HepG2 (cell line): ENCODE measurements around the gene PFN1. TPM values are rescaled to one million over a fixed set of nuclear protein-coding genes. Genes with fewer than 3 reads are reported as not detected.

ENCODE experiments used
- ATAC-seq: fragments of 200-7000 bp; cut with Tn5 transposase; 3 replicates; pipeline ENCODE4 v1.9.1; 2020; ENCODE audit warnings: mild to moderate bottlenecking, moderate library complexity
- BruUV-seq: library from RNA; stranded (reverse); fragments of 400-500 nt; replicated peaks from 2 replicates; lab custom pipeline; 2021; lab: Mats Ljungman, UMichigan
- CTCF ChIA-PET: fragments of 300-600 bp; formaldehyde crosslinking; extraction: SDS; loops from one replicate; lab custom pipeline; 2021; ENCODE audit warnings: low total read pairs, inconsistent platforms, low intra/inter-chr PET ratio; lab: Yijun Ruan, JAX
- POLR2A ChIA-PET: fragments of 350-600 bp; sonication (Branson Sonifier 250); formaldehyde crosslinking; loops from one replicate; lab custom pipeline; 2020; ENCODE audit warnings: antibody characterized with exemption, inconsistent platforms; lab: Yijun Ruan, JAX
- DNase-seq: peaks from one replicate; pipeline ENCODE4 v3.0.0-alpha.2; 2015; ENCODE audit warnings: low spot score
- FAIRE-seq: peaks from 3 replicates; lab custom pipeline; 2011; peaks lifted over from hg19 to GRCh38; lab: Jason Lieb, UNC
- H2AFZ ChIP-seq: one replicate; pipeline ENCODE4 v1.6.1; 2011; ENCODE audit warnings: low read length, inconsistent platforms
- H3K27ac ChIP-seq: fragments of 300-600 bp; 3 replicates; pipeline ENCODE4 v1.8.0; 2011; ENCODE audit warnings: mixed run types, mild to moderate bottlenecking, mixed read lengths, low read length, inconsistent platforms; ENCODE audit not compliant: insufficient read depth; ENCODE audit errors: extremely low read length
- H3K27me3 ChIP-seq, 2 experiments: fragments of 200-600 bp in 1 of 2; 2 replicates in 1 of 2; 3 replicates in 1 of 2; pipeline versions ENCODE4 v1.6.0 to v1.8.0; 2011; ENCODE audit warnings: low read length in 2 of 2, mild to moderate bottlenecking in 2 of 2, moderate library complexity in 2 of 2, inconsistent platforms in 1 of 2; ENCODE audit not compliant: insufficient read depth in 2 of 2, control insufficient read depth in 1 of 2
- H3K36me3 ChIP-seq, 2 experiments: fragments of 200-600 bp in 1 of 2; replicated peaks in 1 of 2; 2 replicates in 1 of 2; 3 replicates in 1 of 2; pipeline versions ENCODE4 v1.5.1 to v1.8.0; 2011; ENCODE audit warnings: low read length in 2 of 2, inconsistent platforms in 1 of 2; ENCODE audit not compliant: insufficient read depth in 2 of 2, control insufficient read depth in 1 of 2
- H3K4me1 ChIP-seq: 2 replicates; pipeline ENCODE4 v1.5.1; 2012; ENCODE audit warnings: low read length, inconsistent platforms; ENCODE audit not compliant: insufficient read depth
- H3K4me2 ChIP-seq: 2 replicates; pipeline ENCODE4 v1.6.0; 2011; ENCODE audit warnings: low read depth, low read length, inconsistent platforms
- H3K4me3 ChIP-seq, 3 experiments: fragments of 200-600 bp in 1 of 3; sonication (generic), shearing (Covaris generic) in 1 of 3; replicated peaks in 1 of 3; 2 replicates each; pipeline ENCODE4 v1.5.1; 2011 to 2016; ENCODE audit warnings: low read length in 3 of 3, inconsistent platforms in 2 of 3, low read depth in 2 of 3, mild to moderate bottlenecking in 2 of 3, control low read depth in 1 of 3, mixed read lengths in 1 of 3; ENCODE audit not compliant: insufficient read depth in 1 of 3
- H3K79me2 ChIP-seq: one replicate; pipeline ENCODE4 v1.6.1; 2011; ENCODE audit warnings: low read length, inconsistent platforms; ENCODE audit not compliant: insufficient read depth
- H3K9ac ChIP-seq: 2 replicates; pipeline ENCODE4 v1.6.0; 2011; ENCODE audit warnings: mild to moderate bottlenecking, low read depth, low read length, inconsistent platforms; ENCODE audit not compliant: insufficient read depth
- H3K9me3 ChIP-seq: 2 replicates; pipeline ENCODE4 v1.5.1; 2012; ENCODE audit warnings: mild to moderate bottlenecking, low read length
- H4K20me1 ChIP-seq: 2 replicates; pipeline ENCODE4 v1.6.0; 2011; ENCODE audit warnings: inconsistent platforms, mild to moderate bottlenecking, low read length, moderate library complexity; ENCODE audit not compliant: insufficient read depth
- AFF4 ChIP-seq: sonication (generic); formaldehyde crosslinking; IDR thresholded peaks from 2 replicates; pipeline ENCODE4 v1.4.0; 2020; ENCODE audit warnings: missing genetic modification reagents
- AGO1 ChIP-seq: fragments of 200-400 bp; formaldehyde crosslinking; IDR thresholded peaks from 2 replicates; pipeline ENCODE4 v1.6.1; 2017; ENCODE audit warnings: mild to moderate bottlenecking, low read depth, low read length, moderate library complexity; ENCODE audit not compliant: poor library complexity, severe bottlenecking
- AGO2 ChIP-seq: fragments of 200-400 bp; formaldehyde crosslinking; optimal IDR thresholded peaks from 2 replicates; pipeline ENCODE3; 2017; ENCODE audit warnings: mild to moderate bottlenecking, low read depth, low read length, moderate library complexity
- AKAP8 ChIP-seq: sonication (generic); formaldehyde crosslinking; IDR thresholded peaks from 2 replicates; pipeline ENCODE4 v1.5.1; 2020; ENCODE audit warnings: mild to moderate bottlenecking, missing genetic modification reagents
- GABPB1 ChIP-seq: IDR thresholded peaks from 2 replicates; pipeline ENCODE4 v1.6.1; 2016; ENCODE audit warnings: mild to moderate bottlenecking, missing genetic modification reagents, moderate library complexity, missing compliant biosample characterization
- MED8 ChIP-seq: sonication (generic); formaldehyde crosslinking; IDR thresholded peaks from 2 replicates; pipeline ENCODE4 v1.8.1; 2023; ENCODE audit warnings: mild to moderate bottlenecking, missing genetic modification reagents; ENCODE audit not compliant: insufficient replicate concordance
- MEF2D ChIP-seq: sonication (generic); formaldehyde crosslinking; IDR thresholded peaks from 2 replicates; pipeline ENCODE4 v1.5.1; 2020; ENCODE audit warnings: mild to moderate bottlenecking, missing genetic modification reagents
- MXD3 ChIP-seq: IDR thresholded peaks from 2 replicates; pipeline ENCODE4 v1.6.1; 2016; ENCODE audit warnings: mild to moderate bottlenecking, missing biosample characterization, missing genetic modification reagents
- NCOR1 ChIP-seq: fragments of 200-600 bp; sonication (generic); IDR thresholded peaks from 2 replicates; pipeline ENCODE4 v1.7.0; 2017; ENCODE audit warnings: antibody characterized with exemption, low read length, borderline replicate concordance
- PAF1 ChIP-seq: IDR thresholded peaks from 2 replicates; pipeline ENCODE4 v1.6.1; 2016; ENCODE audit warnings: missing genetic modification reagents, missing compliant biosample characterization
- POLR2AphosphoS5 ChIP-seq: IDR thresholded peaks from 2 replicates; pipeline ENCODE4 v1.6.1; 2012; ENCODE audit warnings: low read depth, low read length
- POLR2G ChIP-seq: fragments of 200-400 bp; formaldehyde crosslinking; IDR thresholded peaks from 2 replicates; pipeline ENCODE4 v1.6.1; 2018; ENCODE audit warnings: mild to moderate bottlenecking, low read depth, low read length, moderate library complexity
- RBM22 ChIP-seq: fragments of 200-400 bp; formaldehyde crosslinking; optimal IDR thresholded peaks from 2 replicates; pipeline ENCODE3; 2017; ENCODE audit warnings: mild to moderate bottlenecking, low read length, moderate library complexity
- SSRP1 ChIP-seq: IDR thresholded peaks from 2 replicates; pipeline ENCODE4 v1.6.1; 2016; ENCODE audit warnings: control low read depth
- TBP ChIP-seq: sonication (generic); formaldehyde crosslinking; IDR thresholded peaks from 2 replicates; pipeline ENCODE4 v1.5.0; 2020; ENCODE audit warnings: missing genetic modification reagents
- TIGD3 ChIP-seq: sonication (generic); formaldehyde crosslinking; IDR thresholded peaks from 2 replicates; pipeline ENCODE4 v1.5.1; 2020; ENCODE audit warnings: mild to moderate bottlenecking, missing genetic modification reagents, borderline replicate concordance
- ZNF431 ChIP-seq: sonication (generic); formaldehyde crosslinking; IDR thresholded peaks from 2 replicates; pipeline ENCODE4 v1.9.0; 2022; ENCODE audit warnings: missing genetic modification reagents, low read depth, mild to moderate bottlenecking, borderline replicate concordance
- WGBS: methylation state at CpG from one replicate; pipeline ENCODE4 v1.1.6; 2017; ENCODE audit warnings: low lambda C conversion rate; 5-methylcytosine and 5-hydroxymethylcytosine counted together
- in situ Hi-C: cut with HindIII; loops from 2 replicates; pipeline ENCODE4 v1.10.0; 2017; ENCODE audit warnings: low pct_unique_long_range_greater_than_20kb; ENCODE audit not compliant: extremely low pct_ligation_motif_present
- intact Hi-C: fragments of 100-400 bp; cut with micrococcal nuclease; formaldehyde crosslinking; loops from one replicate; pipeline ENCODE4 v1.10.0; 2022; ENCODE audit not compliant: unreplicated experiment
- polyA plus RNA-seq, 8 experiments: library from polyadenylated mRNA; depleted of rRNA in 3 of 8; stranded (reverse) in 7 of 8; unstranded in 1 of 8; fragments of >200 nt; fragmentation: Illumina TruSeq in 4 of 8; extraction: Trizol in 4 of 8; gene quantifications; 2 replicates each; pipeline versions ENCODE4 v1.2.1 to v1.2.3, GENCODE V29; 2011 to 2016; ENCODE audit warnings: low read depth in 4 of 8, missing spikeins in 1 of 8, mixed read lengths in 1 of 8; ENCODE audit not compliant: insufficient read depth in 1 of 8
- total RNA-seq, 5 experiments: library from RNA; depleted of rRNA; stranded (reverse); fragments of >200 nt; fragmentation: Illumina TruSeq; extraction: Trizol; gene quantifications; 2 replicates each; pipeline ENCODE4 v1.2.3, GENCODE V29; 2016; ENCODE audit warnings: low read depth in 1 of 5

The PFN1 gene
- total and polyA plus RNA-seq, 2 of the 13 experiments (the other 11 are each of a cell fraction or from before 2014, with no cell fraction given) = 494 to 613 TPM

GRCh38 chr17:4944554-4945175, 3.7 kb downstream of the PFN1 start:
- BruUV-seq = no TSS peak
- DNase-seq (no peak), FAIRE-seq (no peak), ATAC-seq (no peak)
- Histone ChIP-seq H3K4me3 (no peak overlapping the region), H3K9ac (no peak overlapping the region), H3K27me3 (no peaks in the 10 kb centered on the region; a peak in 1 of 5 replicates), H3K36me3 (peaks cover 18 to 37% of the 10 kb centered on the region in 2 experiments), H3K27ac (peak overlapping the region; percentile 38), H3K9me3 (no peaks in the 10 kb centered on the region), H3K4me1 (peaks cover 38% of the 10 kb centered on the region), H3K4me2 (no peak overlapping the region), H4K20me1 (peaks cover 33% of the 10 kb centered on the region), H2AFZ (no peak overlapping the region), H3K79me2 (peaks cover 61% of the 10 kb centered on the region)
- WGBS = 82% methylated on average over 7 of the region's 8 CpGs
- ChIA-PET CTCF (no interaction called here), POLR2A (interaction anchor here (1.6 to 10.0 kb wide), 2 partner anchors 22 to 24 kb away, joined by 6 to 273 read pairs; partner anchors contain the start of gene SPAG7)
- in situ Hi-C loops = no loop called here
- intact Hi-C loops = no loop called here
- TF ChIP-seq SSRP1 (CRISPR knock-in tag) (peak; percentile 21; the same call in 1 of the 2 replicates), MED8 (CRISPR knock-in tag) (no peak), TIGD3 (0 out of 2 replicates have a peak, but pooled peaks have one; percentile 40), MEF2D (CRISPR knock-in tag) (0 out of 2 replicates have a peak, but pooled peaks have one; percentile 18), RBM22 (peak; percentile 7), AGO1 (peak; percentile 70), MXD3 (0 out of 2 replicates have a peak, but pooled peaks have one; percentile 35), ZNF431 (CRISPR knock-in tag) (no peak), TBP (CRISPR knock-in tag) (no peak), AFF4 (no peak), GABPB1 (CRISPR knock-in tag) (0 out of 2 replicates have a peak, but pooled peaks have one; percentile 6), POLR2G (peak; percentile 75), POLR2AphosphoS5 (peak; percentile 76), NCOR1 (no peak), AGO2 (peak; percentile 79), PAF1 (CRISPR knock-in tag) (peak; percentile 70; the same call in 1 of the 2 replicates), AKAP8 (CRISPR knock-in tag) (peak; percentile 24; the same call in 1 of the 2 replicates)
